Measurements from ENCODE around the gene TRRAP. TPM values are rescaled to one million over a fixed set of nuclear protein-coding genes. Genes with fewer than 3 reads are reported as not detected.
A peak's percentile ranks its signal among the peaks of the same experiment; 100 is the strongest.

Gene TRRAP
- total and polyA plus RNA-seq, 5 donors from 2014 or later: 2.9 to 66.5 (median 3.8) TPM

- DNase-seq: no peak
- no peaks in the 10 kb centered on the region for H3K4me1 ChIP-seq (ENCODE audit: control insufficient read depth, insufficient read depth, low read length, poor library complexity, severe bottlenecking)
- no peak for ATAC-seq (ENCODE audit: low read depth in 2 of 2)
- H3K27ac Mint-ChIP-seq: no peak overlapping the region
- H3K27me3 Mint-ChIP-seq: no peaks in the 10 kb centered on the region
- H3K36me3 Mint-ChIP-seq: peaks cover 59% of the 10 kb centered on the region
- H3K4me3 Mint-ChIP-seq: no peak overlapping the region
- no peak overlapping the region for H3K27ac ChIP-seq (ENCODE audit: insufficient read depth, low read length, poor library complexity, severe bottlenecking)
- H3K36me3 ChIP-seq (ENCODE audit: control insufficient read depth, insufficient read depth, low read length): peaks cover 88% of the 10 kb centered on the region
- H3K9me3 ChIP-seq (ENCODE audit: control insufficient read depth in 2 of 2, low read length in 2 of 2): no peaks in the 10 kb centered on the region
- peaks cover 0 to 7% (median 1%) of the 10 kb centered on the region in 4 donors for H3K4me1 Mint-ChIP-seq
- no peaks in the 10 kb centered on the region for H3K27me3 ChIP-seq (ENCODE audit: control insufficient read depth, insufficient read depth, low read length)
- no peak overlapping the region for H3K4me3 ChIP-seq (ENCODE audit: low read depth, low read length)
- H3K9me3 Mint-ChIP-seq: no peaks in the 10 kb centered on the region
Observed at GRCh38 chr7:98908585-98908984, 30.3 kb downstream of the TRRAP start.

GRCh38 chr7:98909487-98909886 lies 31.2 kb downstream of the TRRAP start:
- H3K4me1 ChIP-seq (ENCODE audit: control insufficient read depth, insufficient read depth, low read length, poor library complexity, severe bottlenecking): no peaks in the 10 kb centered on the region
- DNase-seq (no peak), ATAC-seq (ENCODE audit: low read depth in 2 of 2) (no peak)
- Mint-ChIP-seq H3K9me3 (no peaks in the 10 kb centered on the region), H3K27me3 (no peaks in the 10 kb centered on the region), H3K36me3 (peaks cover 59% of the 10 kb centered on the region), H3K4me1 (peaks cover 0 to 7% (median 1%) of the 10 kb centered on the region in 4 donors), H3K4me3 (no peak overlapping the region), H3K27ac (no peak overlapping the region)
- no peaks in the 10 kb centered on the region for H3K27me3 ChIP-seq (ENCODE audit: control insufficient read depth, insufficient read depth, low read length)
- no peaks in the 10 kb centered on the region for H3K9me3 ChIP-seq (ENCODE audit: control insufficient read depth in 2 of 2, low read length in 2 of 2)
- H3K36me3 ChIP-seq (ENCODE audit: control insufficient read depth, insufficient read depth, low read length): peaks cover 83% of the 10 kb centered on the region
- no peak overlapping the region for H3K27ac ChIP-seq (ENCODE audit: insufficient read depth, low read length, poor library complexity, severe bottlenecking)
- no peak overlapping the region for H3K4me3 ChIP-seq (ENCODE audit: low read depth, low read length)

- ATAC-seq (ENCODE audit: low read depth in 2 of 2) (no peak), DNase-seq (no peak)
- Mint-ChIP-seq H3K27me3 (no peaks in the 10 kb centered on the region), H3K36me3 (peaks cover 51% of the 10 kb centered on the region), H3K27ac (peak overlapping the region in 1 of 3 donors; percentile 14), H3K4me3 (no peak overlapping the region), H3K4me1 (peaks cover 0 to 7% (median 1%) of the 10 kb centered on the region in 4 donors), H3K9me3 (no peaks in the 10 kb centered on the region)
- Histone ChIP-seq H3K9me3 (ENCODE audit: control insufficient read depth in 2 of 2, low read length in 2 of 2) (no peaks in the 10 kb centered on the region), H3K27ac (ENCODE audit: insufficient read depth, low read length, poor library complexity, severe bottlenecking) (no peak overlapping the region), H3K4me1 (ENCODE audit: control insufficient read depth, insufficient read depth, low read length, poor library complexity, severe bottlenecking) (no peaks in the 10 kb centered on the region), H3K4me3 (ENCODE audit: low read depth, low read length) (no peak overlapping the region), H3K36me3 (ENCODE audit: control insufficient read depth, insufficient read depth, low read length) (peaks cover 77% of the 10 kb centered on the region), H3K27me3 (ENCODE audit: control insufficient read depth, insufficient read depth, low read length) (no peaks in the 10 kb centered on the region)
Observed at GRCh38 chr7:98910427-98910826, 32.1 kb downstream of the TRRAP start.

- Mint-ChIP-seq H3K9me3 (no peaks in the 10 kb centered on the region), H3K4me3 (no peak overlapping the region), H3K27me3 (no peaks in the 10 kb centered on the region), H3K36me3 (peaks cover 56% of the 10 kb centered on the region), H3K27ac (no peak overlapping the region), H3K4me1 (peaks cover 0 to 7% (median 1%) of the 10 kb centered on the region in 4 donors)
- DNase-seq (no peak), ATAC-seq (ENCODE audit: low read depth in 2 of 2) (no peak)
- H3K9me3 ChIP-seq (ENCODE audit: control insufficient read depth in 2 of 2, low read length in 2 of 2): no peaks in the 10 kb centered on the region
- no peaks in the 10 kb centered on the region for H3K27me3 ChIP-seq (ENCODE audit: control insufficient read depth, insufficient read depth, low read length)
- no peak overlapping the region for H3K4me3 ChIP-seq (ENCODE audit: low read depth, low read length)
- H3K36me3 ChIP-seq (ENCODE audit: control insufficient read depth, insufficient read depth, low read length): peaks cover 78% of the 10 kb centered on the region
- no peaks in the 10 kb centered on the region for H3K4me1 ChIP-seq (ENCODE audit: control insufficient read depth, insufficient read depth, low read length, poor library complexity, severe bottlenecking)
- no peak overlapping the region for H3K27ac ChIP-seq (ENCODE audit: insufficient read depth, low read length, poor library complexity, severe bottlenecking)
Observed at GRCh38 chr7:98911916-98912315, 33.6 kb downstream of the TRRAP start.

- peaks cover 81% of the 10 kb centered on the region for H3K36me3 ChIP-seq (ENCODE audit: control insufficient read depth, insufficient read depth, low read length)
- Mint-ChIP-seq H3K9me3 (no peaks in the 10 kb centered on the region), H3K36me3 (peaks cover 49% of the 10 kb centered on the region), H3K4me1 (peaks cover 0 to 7% (median under 1%) of the 10 kb centered on the region in 4 donors), H3K27me3 (no peaks in the 10 kb centered on the region), H3K4me3 (no peak overlapping the region), H3K27ac (peak overlapping the region in 1 of 3 donors; percentile 35)
- ATAC-seq (ENCODE audit: low read depth in 2 of 2) (no peak), DNase-seq (no peak)
- H3K4me1 ChIP-seq (ENCODE audit: control insufficient read depth, insufficient read depth, low read length, poor library complexity, severe bottlenecking): no peaks in the 10 kb centered on the region
- H3K27ac ChIP-seq (ENCODE audit: insufficient read depth, low read length, poor library complexity, severe bottlenecking): no peak overlapping the region
- H3K9me3 ChIP-seq (ENCODE audit: control insufficient read depth in 2 of 2, low read length in 2 of 2): no peaks in the 10 kb centered on the region
- no peak overlapping the region for H3K4me3 ChIP-seq (ENCODE audit: low read depth, low read length)
- no peaks in the 10 kb centered on the region for H3K27me3 ChIP-seq (ENCODE audit: control insufficient read depth, insufficient read depth, low read length)
Observed at GRCh38 chr7:98913026-98913425, 34.7 kb downstream of the TRRAP start.

- no peak for ATAC-seq (ENCODE audit: low read depth in 2 of 2)
- DNase-seq: no peak
- Mint-ChIP-seq H3K9me3 (no peaks in the 10 kb centered on the region), H3K36me3 (peaks cover 49% of the 10 kb centered on the region), H3K27ac (peak overlapping the region in 1 of 3 donors; percentile 35), H3K4me3 (no peak overlapping the region), H3K4me1 (peaks cover 0 to 7% (median 0%) of the 10 kb centered on the region in 4 donors), H3K27me3 (no peaks in the 10 kb centered on the region)
- no peaks in the 10 kb centered on the region for H3K27me3 ChIP-seq (ENCODE audit: control insufficient read depth, insufficient read depth, low read length)
- peaks cover 79% of the 10 kb centered on the region for H3K36me3 ChIP-seq (ENCODE audit: control insufficient read depth, insufficient read depth, low read length)
- H3K27ac ChIP-seq (ENCODE audit: insufficient read depth, low read length, poor library complexity, severe bottlenecking): no peak overlapping the region
- no peaks in the 10 kb centered on the region for H3K4me1 ChIP-seq (ENCODE audit: control insufficient read depth, insufficient read depth, low read length, poor library complexity, severe bottlenecking)
- H3K4me3 ChIP-seq (ENCODE audit: low read depth, low read length): no peak overlapping the region
- H3K9me3 ChIP-seq (ENCODE audit: control insufficient read depth in 2 of 2, low read length in 2 of 2): no peaks in the 10 kb centered on the region
Observed at GRCh38 chr7:98913612-98914011, 35.3 kb downstream of the TRRAP start.

- Mint-ChIP-seq H3K9me3 (no peaks in the 10 kb centered on the region), H3K4me1 (peaks cover 0 to 4% (median 2%) of the 10 kb centered on the region in 4 donors), H3K27me3 (no peaks in the 10 kb centered on the region), H3K27ac (no peak overlapping the region), H3K4me3 (no peak overlapping the region), H3K36me3 (peaks cover 51% of the 10 kb centered on the region)
- H3K27ac ChIP-seq (ENCODE audit: insufficient read depth, low read length, poor library complexity, severe bottlenecking): no peak overlapping the region
- peaks cover 82% of the 10 kb centered on the region for H3K36me3 ChIP-seq (ENCODE audit: control insufficient read depth, insufficient read depth, low read length)
- H3K9me3 ChIP-seq (ENCODE audit: control insufficient read depth in 2 of 2, low read length in 2 of 2): no peaks in the 10 kb centered on the region
- no peak for DNase-seq
- H3K4me1 ChIP-seq (ENCODE audit: control insufficient read depth, insufficient read depth, low read length, poor library complexity, severe bottlenecking): no peaks in the 10 kb centered on the region
- no peak overlapping the region for H3K4me3 ChIP-seq (ENCODE audit: low read depth, low read length)
- no peak for ATAC-seq (ENCODE audit: low read depth in 2 of 2)
- no peaks in the 10 kb centered on the region for H3K27me3 ChIP-seq (ENCODE audit: control insufficient read depth, insufficient read depth, low read length)
Observed at GRCh38 chr7:98917331-98917730, 39.0 kb downstream of the TRRAP start.

GRCh38 chr7:98921608-98922372 lies 43.5 kb downstream of the TRRAP start:
- peaks cover 0 to 6% (median 5%) of the 10 kb centered on the region in 4 donors for H3K4me1 Mint-ChIP-seq
- Histone ChIP-seq H3K4me1 (ENCODE audit: control insufficient read depth, insufficient read depth, low read length, poor library complexity, severe bottlenecking) (no peaks in the 10 kb centered on the region), H3K36me3 (ENCODE audit: control insufficient read depth, insufficient read depth, low read length) (peaks cover 91% of the 10 kb centered on the region), H3K9me3 (ENCODE audit: control insufficient read depth in 2 of 2, low read length in 2 of 2) (no peaks in the 10 kb centered on the region), H3K27ac (ENCODE audit: insufficient read depth, low read length, poor library complexity, severe bottlenecking) (no peak overlapping the region), H3K4me3 (ENCODE audit: low read depth, low read length) (no peak overlapping the region), H3K27me3 (ENCODE audit: control insufficient read depth, insufficient read depth, low read length) (no peaks in the 10 kb centered on the region)
- ATAC-seq (ENCODE audit: low read depth in 2 of 2) (no peak), DNase-seq (no peak)
- H3K4me3 Mint-ChIP-seq: no peak overlapping the region
- H3K9me3 Mint-ChIP-seq: no peaks in the 10 kb centered on the region
- H3K27me3 Mint-ChIP-seq: no peaks in the 10 kb centered on the region
- H3K27ac Mint-ChIP-seq: no peak overlapping the region
- H3K36me3 Mint-ChIP-seq: peaks cover 55% of the 10 kb centered on the region
